Cardiac septum (tissue), 1 donor: ENCODE data around the gene A4GALT. TPM values are rescaled to one million over a fixed set of nuclear protein-coding genes. Genes with fewer than 3 reads are reported as not detected.

Experiments
- DNase-seq: peaks from one replicate; pipeline ENCODE4 v3.0.0-alpha.2; 2020; ENCODE audit warnings: low spot score
- intact Hi-C: fragments of 100-400 bp; cut with DNase I; formaldehyde crosslinking; loops from one replicate; pipeline ENCODE4 v1.14.0; 2022
- total RNA-seq: library from RNA; stranded (reverse); fragmentation: NEBNext Ultra II Directional; extraction: Animal tissue kit (Norgen Biotek cat#: 25700); gene quantifications from one replicate; pipeline ENCODE4 v1.2.1, GENCODE V29; 2021
- donor health status: DM: no; HTN: no; CAD: no.

The A4GALT gene
- total RNA-seq, 1 donor from 2014 or later = 97.7 TPM

DNA sequence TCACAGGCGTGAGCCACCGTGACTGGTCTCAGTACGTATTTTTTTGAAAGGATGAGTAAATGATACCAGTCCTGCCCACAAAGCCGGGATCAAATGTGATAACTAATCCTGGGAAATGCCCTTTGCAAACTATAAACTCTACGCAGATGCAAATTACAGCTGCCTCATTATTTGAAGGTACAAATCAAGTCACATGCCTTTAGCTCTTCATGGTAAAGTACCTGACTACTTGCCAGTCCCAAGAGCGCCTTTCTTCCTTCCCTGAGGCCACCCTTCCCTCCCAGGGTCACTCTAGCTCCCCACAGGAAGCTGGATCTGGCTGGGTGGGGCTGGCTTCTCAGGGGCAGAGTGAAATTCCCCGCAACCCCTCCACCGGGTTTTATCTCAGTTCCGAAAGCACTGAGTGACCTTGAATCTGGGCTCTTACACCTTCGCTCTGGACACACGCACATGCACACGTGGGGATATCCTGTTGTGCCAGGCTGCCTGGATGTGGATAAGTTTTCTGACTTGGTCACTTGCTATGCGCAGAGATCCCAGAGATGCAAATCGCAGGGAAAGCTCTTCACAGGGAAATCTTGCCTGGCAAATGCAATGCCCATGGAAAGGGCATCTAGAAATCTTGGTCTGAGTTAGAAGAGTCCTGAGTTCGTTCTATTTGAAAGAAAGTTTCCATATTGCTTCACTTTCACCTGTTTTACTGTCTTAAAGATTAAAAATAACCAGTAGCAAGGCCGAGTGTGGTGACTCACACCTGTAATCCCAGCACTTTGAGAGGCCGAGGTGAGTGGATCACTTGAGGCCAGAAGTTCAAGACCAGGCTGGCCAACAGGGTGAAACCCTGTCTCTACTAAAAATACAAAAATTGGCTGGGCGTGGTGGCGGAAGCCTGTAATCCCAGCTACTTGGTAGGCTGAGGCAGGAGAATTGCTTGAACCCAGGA is 8.5 kb downstream of the A4GALT start:
- DNase-seq = no peak
- intact Hi-C loops = no loop called here

DNA sequence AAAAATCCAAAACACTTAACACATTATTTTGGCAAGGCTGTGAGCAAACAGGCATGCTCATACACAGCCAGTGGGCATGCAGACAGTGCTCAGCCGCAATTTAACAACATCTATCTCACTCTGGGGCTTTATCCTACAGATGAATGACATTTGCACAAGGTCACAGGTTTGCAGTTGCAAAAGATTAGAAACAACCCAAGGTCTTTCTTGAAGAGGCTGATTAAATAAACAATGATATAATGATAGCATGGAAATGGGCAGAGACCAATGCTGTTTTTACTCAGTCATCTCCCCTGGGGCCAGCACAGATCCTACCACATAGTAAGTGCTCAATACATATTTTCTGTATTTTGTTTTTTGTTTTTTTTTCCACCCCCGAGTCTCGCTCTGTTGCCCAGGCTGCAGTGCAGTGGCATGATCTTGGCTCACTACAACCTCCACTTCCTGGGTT is 9.4 kb downstream of the A4GALT start:
- intact Hi-C loops = no loop called here
- DNase-seq = no peak

DNA sequence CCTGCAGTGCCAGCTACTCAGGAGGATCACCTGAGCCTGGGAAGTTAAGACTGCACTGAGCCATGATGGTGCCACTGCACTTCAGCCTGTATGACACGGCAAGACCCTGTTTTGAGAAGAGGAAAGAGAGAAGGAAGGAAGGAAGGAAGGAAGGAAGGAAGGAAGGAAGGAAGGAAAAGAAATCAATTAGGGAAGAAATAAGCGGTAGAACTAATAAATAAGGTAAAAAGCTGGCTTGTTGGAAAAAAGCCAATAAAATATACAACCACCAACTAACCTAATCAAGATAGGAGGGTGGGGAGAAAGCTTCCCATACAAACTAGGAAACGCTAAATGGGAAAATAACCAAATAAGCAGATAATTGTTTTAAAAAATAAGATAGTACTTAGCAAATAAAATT is 12.3 kb downstream of the A4GALT start:
- intact Hi-C loops = no loop called here
- DNase-seq = no peak

DNA sequence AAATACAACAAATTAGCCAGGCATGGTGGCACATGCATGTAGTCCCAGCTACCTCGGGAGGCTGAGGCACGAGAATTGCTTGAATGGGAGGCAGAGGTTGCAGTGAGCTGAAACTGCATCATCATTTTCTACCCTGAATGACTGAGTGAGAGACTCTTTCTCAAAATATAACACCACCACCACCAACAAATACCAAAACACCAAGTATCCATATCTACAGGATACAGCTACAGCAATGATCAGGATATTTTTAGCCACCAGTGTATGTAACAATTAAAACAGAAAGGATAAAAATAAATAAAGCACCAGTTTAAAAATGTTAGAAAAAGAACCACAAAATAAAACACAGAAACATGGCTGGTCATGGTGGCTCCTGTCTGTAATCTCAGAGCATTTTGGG is 13.2 kb downstream of the A4GALT start:
- no peak for DNase-seq
- intact Hi-C loops = no loop called here

DNA sequence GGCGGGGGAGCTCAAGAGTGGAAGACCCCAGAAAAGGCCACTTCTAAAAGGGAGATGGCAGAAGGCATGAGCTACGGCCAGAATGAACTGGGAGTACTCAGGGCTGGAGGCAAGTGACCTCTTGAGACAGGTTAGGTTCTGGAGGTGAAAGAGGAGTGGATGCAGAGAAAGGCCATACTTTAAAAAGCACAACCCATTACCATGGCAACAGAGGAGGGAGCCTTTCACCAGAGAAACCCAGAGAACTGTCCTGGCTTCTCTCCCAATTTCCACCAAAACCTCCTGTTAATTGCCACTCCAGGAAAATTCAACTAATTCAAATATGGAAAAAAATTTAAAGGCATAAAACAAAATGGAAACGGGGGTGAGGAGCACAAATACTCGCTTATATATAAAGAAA is 15.8 kb downstream of the A4GALT start:
- intact Hi-C loops = no loop called here

DNA sequence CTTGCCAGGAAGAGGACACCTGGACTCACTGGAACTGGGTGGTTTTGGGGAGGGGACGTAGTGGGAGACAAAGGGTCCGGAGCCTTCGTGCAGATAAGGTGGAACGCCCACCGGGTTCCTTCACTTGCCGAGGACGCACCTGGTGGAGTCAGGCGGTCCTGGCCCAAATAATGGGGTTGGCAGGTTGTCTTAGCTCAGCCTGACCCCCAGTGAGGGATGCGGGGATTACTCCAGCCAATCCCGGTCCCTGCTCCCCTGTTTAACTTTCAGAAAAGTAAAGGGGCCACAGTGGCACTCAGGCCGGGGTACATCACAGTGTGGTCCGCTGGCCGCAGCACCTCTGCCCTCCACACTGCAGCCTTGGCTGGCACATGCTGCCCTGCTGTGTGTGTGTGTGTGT is 18.0 kb downstream of the A4GALT start:
- intact Hi-C loops = no loop called here

More for the DNA sequence above, 15.8 kb downstream of the A4GALT start:
- no peak for DNase-seq

DNA sequence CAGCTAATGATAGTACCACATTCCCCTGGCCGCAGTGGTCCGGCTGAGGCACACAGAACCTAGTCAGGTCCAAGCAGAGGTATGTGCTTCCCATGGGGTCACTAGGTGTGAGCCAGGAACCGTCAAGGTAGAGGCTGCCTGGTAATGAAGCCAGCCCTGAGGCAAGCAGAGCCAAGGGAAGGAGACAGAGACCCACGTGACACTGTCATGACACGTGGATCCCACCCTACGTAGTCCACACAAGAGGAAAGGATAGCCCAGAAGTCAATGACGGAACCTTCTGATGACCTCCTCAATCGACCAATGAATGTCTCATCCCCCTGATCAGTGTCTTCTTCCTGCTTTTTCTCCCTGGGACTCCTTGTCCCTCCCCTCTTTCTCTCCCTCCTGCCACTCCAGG is 19.0 kb downstream of the A4GALT start:
- DNase-seq = no peak
- intact Hi-C loops = no loop called here

More for the DNA sequence above, 18.0 kb downstream of the A4GALT start:
- no peak for DNase-seq

DNA sequence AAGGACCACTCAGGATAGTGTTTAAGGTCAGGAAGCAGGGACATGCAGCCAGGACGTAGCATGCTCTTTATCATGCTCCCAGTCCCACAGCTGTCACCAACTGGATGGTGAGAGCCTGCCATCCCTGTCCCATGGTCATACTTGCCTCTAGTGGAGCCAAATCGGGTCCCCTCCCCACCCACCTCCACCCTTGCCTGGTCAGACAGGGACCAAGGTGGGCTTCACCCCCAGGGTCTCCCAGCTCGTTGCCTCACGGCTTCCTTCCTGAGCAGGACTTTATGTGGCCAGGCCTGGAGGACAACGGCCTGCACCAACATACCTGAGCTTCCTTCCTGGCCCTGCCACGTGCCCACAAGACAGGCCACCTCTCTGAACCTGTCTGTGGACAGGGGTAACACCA is 19.8 kb downstream of the A4GALT start:
- intact Hi-C loops = no loop called here
- DNase-seq = no peak

DNA sequence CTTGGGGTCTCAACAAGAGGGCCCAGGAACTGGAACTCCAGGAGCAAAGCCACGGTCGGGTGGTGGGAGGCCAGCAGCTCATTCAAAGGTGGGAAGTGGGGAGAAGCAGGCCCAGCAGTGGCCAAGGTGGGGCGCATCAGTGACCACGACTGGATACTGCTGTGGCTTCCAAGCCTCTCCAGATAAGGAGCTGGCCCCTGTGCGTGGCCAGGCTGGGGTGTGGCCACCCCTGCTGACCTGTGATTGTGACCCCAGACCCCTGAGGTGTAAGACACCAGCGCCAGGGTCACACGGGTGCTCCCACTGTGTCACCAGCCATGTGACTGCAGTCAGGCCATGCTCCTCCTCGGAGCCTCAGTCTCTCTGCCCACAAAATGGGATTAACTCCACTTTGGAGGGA is 20.3 kb downstream of the A4GALT start:
- intact Hi-C loops = no loop called here

DNA sequence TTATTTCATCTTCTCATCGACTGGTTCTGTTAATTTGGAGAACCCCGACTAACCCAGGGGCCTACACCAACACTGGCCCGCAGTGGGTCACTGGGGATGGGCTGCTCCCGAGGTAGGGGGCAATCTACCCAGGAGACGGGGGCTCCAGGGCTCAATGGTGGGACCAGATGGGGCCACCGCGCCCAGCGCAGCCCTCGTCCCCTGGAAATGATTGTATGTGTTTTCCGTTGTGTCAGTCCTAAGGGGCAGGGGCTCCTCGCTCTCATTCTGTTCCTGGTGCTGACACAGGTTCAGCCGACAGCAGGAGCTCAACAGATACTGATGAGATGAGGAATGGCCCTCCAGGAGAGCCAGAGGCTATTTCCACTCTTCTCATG is 20.7 kb downstream of the A4GALT start:
- no peak for DNase-seq
- intact Hi-C loops = no loop called here

More for the DNA sequence above, 20.3 kb downstream of the A4GALT start:
- DNase-seq = no peak

DNA sequence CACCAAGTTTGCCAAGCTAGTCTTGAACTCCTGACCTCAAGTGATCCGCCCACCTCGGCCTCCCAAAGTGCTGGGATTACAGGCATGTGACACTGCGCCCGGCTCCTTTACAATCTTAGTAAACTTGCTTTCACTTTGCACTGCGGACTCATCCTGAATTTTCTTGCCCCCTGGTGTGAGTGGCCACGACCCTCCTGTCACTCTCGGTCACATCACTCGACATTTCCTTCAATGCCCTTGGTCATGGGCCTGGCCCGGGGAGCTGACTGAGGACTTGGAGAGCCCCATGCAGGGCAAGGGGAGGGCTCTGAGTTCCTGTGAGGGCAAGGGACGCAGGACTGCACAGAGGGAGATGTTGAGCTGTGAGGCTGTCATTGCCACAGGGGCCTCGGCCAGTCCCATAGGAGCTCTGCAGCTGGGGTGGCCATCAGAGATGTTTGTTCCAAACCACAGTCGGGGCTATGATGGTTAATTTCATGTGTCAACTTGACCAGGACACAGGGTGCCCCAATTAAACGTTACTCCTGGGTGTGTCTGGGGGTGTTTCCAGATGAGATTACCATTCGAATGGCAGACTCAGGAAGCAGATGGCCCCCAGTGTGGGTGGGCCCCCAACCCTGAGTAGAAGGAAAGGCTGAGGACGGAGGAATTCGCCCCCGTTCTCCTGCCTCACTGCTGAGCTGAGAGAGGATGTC is 21.2 kb downstream of the A4GALT start:
- intact Hi-C loops = no loop called here
- peak; percentile 74 for DNase-seq

DNA sequence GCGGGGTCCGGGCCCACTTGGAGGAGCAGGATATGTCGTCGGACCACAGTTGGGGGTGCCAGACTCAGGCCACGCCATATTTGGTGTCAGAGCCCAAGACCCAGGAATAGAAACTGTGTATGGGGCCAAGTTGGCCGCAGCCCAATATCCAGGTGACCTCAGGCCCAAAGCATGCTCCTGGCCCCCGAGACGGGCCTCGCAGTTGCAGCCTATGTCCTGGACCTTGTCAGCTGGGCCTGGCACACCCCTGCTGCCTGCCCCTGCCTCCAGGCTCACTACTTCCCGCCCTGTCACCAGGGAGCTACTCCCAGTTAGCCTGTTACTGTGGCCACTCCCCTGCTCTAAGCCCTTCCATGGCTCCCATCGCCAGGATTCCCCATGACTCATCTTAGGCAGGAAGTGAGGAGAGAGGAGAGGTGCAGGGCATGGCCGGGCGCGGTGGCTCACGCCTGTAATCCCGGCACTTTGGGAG is 23.1 kb downstream of the A4GALT start:
- intact Hi-C loops = loop anchor here (1.0 kb wide), 1 partner anchor 49 kb away; no protein-coding TSS in a partner anchor
- DNase-seq = peak; percentile 93

DNA sequence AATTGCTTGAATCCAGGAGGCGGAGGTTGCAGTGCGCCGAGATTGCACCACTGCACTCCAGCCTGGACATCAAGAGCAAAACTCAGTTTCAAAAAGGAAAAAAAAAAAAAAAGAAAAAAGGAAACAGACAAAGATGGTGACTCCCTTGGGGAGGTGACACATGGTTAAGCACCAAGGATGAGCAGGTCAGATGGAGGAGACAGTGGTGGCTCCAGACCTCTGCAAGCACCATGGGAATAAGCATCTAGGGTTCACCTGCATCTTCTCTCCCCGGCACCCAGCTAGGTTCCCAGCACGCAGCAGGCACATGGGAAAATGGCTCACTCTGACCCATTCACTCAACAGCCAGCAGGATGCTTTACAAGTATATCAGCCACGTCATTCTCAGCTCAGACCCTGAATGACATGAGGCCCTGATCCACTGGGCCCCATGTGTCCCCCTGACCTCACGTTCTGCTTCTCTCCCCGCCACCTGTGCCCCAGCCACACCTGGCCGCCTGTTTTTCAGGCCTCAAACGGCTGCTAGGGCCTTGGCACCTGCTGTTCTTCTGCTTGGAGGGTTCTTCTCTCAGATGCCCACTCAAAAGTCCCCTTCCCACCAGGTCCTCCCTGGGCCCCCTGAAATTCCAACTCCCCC is 24.2 kb downstream of the A4GALT start:
- DNase-seq = peak; percentile 38
- intact Hi-C loops = no loop called here

DNA sequence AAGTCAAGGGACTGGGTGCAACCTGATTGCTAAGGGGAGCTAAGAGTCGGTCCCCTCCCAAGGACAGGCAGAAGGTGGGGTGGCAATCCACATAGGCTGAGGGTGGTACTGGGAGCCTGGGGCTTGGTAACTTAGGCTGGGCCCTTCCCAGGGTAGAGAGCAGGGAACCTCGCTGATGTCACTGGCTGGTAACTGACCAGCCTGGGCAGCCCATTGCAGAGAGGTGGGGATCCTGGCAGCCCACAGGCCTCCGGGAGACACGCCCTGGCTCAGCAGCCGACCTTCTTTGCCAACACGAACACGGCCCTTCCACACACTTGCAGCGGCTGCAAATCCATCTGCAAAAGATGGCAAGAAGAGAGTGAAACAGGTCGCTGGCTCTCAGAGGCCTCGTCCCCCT is 25.4 kb downstream of the A4GALT start:
- intact Hi-C loops = no loop called here
- DNase-seq = peak; percentile 84

DNA sequence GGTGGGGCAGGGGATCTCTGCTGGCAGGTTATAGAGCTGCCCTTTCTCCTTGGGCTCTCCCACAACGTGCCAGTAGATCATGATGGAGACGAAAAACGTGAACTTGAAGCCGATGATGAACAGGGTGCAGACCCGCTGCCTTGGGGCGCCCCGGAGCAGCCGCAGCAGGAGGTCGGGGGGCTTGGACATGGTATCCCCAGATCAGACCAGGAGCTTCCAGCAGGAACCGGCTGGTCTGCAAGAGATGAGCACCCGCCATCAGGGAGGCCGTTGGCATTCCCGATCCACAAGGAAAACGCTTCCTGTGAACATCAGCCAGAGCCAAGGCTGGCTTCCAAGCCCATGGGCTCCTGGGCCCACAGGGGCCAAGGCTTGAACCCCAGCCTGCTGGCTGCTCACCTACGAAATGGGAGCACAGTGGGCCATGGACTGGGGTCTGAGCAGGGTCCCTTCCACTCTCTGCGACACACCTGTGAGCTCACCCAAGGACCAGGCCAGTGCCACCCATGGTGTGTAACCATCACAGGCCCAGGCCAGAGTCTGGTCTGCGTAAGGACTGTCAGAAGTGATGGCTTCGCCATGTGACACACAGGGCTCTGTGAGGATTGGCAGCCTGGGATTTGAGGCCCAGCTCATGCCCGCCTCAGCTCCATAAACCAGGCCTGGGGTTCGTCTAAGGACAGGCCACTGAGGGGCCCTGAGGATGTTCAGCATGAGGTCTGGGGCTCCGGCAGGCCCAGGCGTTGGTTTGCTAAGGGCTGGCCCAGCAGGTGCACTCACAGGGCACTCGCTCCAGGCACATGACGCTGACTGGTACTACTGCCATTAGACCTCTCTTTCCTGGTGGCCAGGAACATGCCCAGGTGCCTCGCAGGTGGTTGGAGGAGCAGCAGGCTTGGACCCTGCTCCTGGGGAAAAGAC is 26.6 kb downstream of the A4GALT start:
- DNase-seq = peak; percentile 71
- intact Hi-C loops = no loop called here

DNA sequence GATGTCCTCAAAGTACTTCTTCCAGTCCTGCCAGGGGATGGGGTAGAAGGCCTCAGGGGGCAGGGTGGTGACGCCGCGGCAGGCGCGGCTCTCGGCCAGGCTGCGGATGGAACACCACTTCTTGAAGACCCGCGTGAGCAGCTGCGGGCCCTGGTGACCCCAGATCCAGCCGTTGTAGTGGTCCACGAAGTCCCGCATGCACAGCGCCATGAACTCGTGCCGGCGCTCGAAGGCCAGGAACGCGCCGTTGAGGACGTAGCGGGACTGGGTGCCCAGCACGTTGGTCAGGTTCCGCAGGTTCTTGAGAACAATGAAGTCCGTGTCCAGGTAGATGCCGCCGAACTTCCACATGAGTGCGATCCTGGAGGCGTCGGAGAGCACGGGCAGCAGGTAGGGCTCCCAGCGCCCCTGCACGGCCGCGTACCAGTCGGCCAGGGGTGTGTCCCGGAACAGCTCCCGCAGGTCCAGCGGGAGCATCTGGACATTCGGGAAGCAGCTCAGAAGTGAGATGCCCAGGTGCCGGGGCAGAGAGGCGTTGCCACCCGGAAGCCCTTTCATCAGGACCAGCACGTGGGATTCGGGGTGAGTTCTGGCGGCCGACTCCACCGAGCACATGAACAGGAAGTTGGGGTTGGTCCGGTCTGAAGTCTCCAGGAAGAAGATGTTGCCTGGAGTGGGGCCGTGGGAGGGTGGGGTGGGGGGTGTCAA is 27.5 kb downstream of the A4GALT start:
- DNase-seq = peak; percentile 55

DNA sequence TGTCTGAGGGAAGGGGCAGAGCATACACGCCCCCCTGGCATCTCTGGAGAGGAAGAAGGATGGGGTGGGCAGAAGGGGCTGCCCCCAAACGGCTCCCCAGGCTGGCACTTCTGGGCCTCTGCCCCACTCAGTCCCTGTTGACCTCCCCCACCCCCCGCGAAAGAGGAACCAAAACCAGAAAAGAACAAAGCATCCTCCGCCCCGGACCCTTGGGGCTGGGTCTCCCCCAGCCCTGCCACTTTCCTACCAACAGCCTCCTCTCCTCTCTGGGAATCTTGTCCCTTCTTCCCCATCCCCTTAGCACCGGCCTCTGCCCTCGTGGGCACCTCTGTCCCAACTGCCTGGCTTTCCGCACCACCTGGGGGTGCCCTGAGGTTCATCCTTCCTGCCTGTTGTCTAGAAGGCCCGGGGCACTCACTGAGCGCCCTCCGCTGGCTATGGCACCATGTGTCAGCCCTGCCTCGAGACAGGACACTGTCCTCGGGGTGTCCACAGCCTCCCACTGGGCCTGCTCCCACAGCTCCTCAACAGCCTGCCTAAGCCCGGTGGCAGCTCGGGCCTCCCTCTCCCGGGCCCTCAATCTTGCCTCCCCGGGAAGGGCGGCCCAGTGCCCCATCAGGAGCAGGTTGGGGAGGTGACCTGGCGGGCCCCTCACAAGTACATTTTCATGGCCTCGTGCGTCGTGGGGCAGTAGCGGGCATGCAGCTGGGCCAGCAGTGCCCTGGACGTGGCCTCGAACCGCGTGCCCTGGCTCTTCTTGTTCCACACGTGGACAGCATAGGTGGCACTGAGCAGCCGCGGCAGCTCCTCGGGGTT is 28.2 kb downstream of the A4GALT start:
- intact Hi-C loops = no loop called here
- DNase-seq = peak; percentile 70

More for the DNA sequence above, 27.5 kb downstream of the A4GALT start:
- intact Hi-C loops = no loop called here

DNA sequence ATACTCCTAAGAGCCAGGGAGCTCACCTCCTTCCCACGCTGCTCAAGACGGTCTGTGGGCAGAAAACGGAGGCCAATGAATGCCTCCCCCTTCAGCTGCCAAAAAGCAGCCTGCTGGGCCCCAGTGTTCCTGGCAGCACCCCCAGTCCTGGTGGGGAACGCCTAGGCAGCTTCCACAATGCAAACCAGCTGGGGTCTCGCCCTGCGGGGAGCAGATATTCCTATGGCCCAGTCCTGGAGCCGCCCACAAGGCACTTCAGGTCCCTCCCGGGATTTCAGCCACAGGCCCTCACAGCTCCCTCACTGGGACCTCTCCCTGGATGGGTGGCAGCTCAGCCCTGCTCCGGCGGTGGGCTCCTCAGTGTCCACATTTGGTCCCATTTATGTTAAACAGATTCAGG is 29.2 kb downstream of the A4GALT start:
- intact Hi-C loops = no loop called here

More for the DNA sequence above, 29.2 kb downstream of the A4GALT start:
- DNase-seq = peak; percentile 74
